C4-2B (cell line): ENCODE measurements around the gene TAPBPL.

Experiments
- H3K27ac ChIP-seq: fragments of 450-650 bp; 2 replicates; pipeline ENCODE4 v1.5.1; 2017
- CTCF ChIP-seq: fragments of 450-650 bp; conservative IDR thresholded peaks from 2 replicates; pipeline ENCODE4 v1.5.1; 2017; ENCODE audit warnings: mild to moderate bottlenecking
- ZFX ChIP-seq: fragments of 450-650 bp; IDR thresholded peaks from 2 replicates; pipeline ENCODE4 v1.6.1; 2017

The TAPBPL gene

GRCh38 chr12:6450091-6450868 lies 1.6 kb upstream of the TAPBPL start:
- no peak for TF ChIP-seq ZFX
- TF ChIP-seq CTCF: no peak
- peak overlapping the region; percentile 93; the same call in 1 of the 2 replicates for H3K27ac ChIP-seq

GRCh38 chr12:6450869-6451347 lies 934 bp upstream of the TAPBPL start:
- TF ChIP-seq CTCF (no peak), ZFX (no peak)
- peak overlapping the region; percentile 93 for H3K27ac ChIP-seq

- TF ChIP-seq ZFX (no peak), CTCF (no peak)
- peak overlapping the region; percentile 93 for H3K27ac ChIP-seq
Measured at GRCh38 chr12:6452245-6452943, 552 bp downstream of the TAPBPL start.

- peak overlapping the region; percentile 93 for H3K27ac ChIP-seq
- TF ChIP-seq ZFX: no peak
- TF ChIP-seq CTCF: no peak
Measured at GRCh38 chr12:6452944-6453630, 1.2 kb downstream of the TAPBPL start.

- no peak for TF ChIP-seq CTCF
- no peak for TF ChIP-seq ZFX
- H3K27ac ChIP-seq: no peak overlapping the region
Measured at GRCh38 chr12:6457220-6457945, 5.5 kb downstream of the TAPBPL start.

GRCh38 chr12:6458281-6459003 lies 6.6 kb downstream of the TAPBPL start:
- H3K27ac ChIP-seq: no peak overlapping the region
- TF ChIP-seq CTCF (no peak), ZFX (no peak)
